IMR-90 (cell line): ENCODE measurements around the gene IL2RA. TPM values are rescaled to one million over a fixed set of nuclear protein-coding genes. Genes with fewer than 3 reads are reported as not detected.

Experiments used
- ATAC-seq: fragments of 200-7000 bp; cut with Tn5 transposase; 2 replicates; pipeline ENCODE4 v1.9.1; 2020; ENCODE audit warnings: low read depth, mild to moderate bottlenecking, moderate library complexity
- BruUV-seq: library from RNA; stranded (reverse); fragments of 400-500 nt; replicated peaks from 2 replicates; lab custom pipeline; 2021; lab: Mats Ljungman, UMichigan
- CTCF ChIA-PET: fragments of 300-600 bp; formaldehyde crosslinking; extraction: SDS; loops from one replicate; lab custom pipeline; 2021; ENCODE audit warnings: antibody characterized with exemption; lab: Yijun Ruan, JAX
- POLR2A ChIA-PET: fragments of 300-600 bp; sonication (Branson Sonifier 250); formaldehyde crosslinking; loops from one replicate; lab custom pipeline; 2022; ENCODE audit warnings: antibody characterized with exemption; ENCODE audit not compliant: unreplicated experiment; lab: Charles Lee
- DNase-seq: peaks from one replicate; pipeline ENCODE4 v3.0.0; 2013
- H2AFZ ChIP-seq: replicated peaks from 2 replicates; pipeline ENCODE3; 2013; ENCODE audit warnings: low read length, mild to moderate bottlenecking; ENCODE audit not compliant: poor library complexity
- H2AK5ac ChIP-seq: 2 replicates; pipeline ENCODE4 v1.6.1; 2013; ENCODE audit warnings: low read depth, low read length, inconsistent platforms
- H2AK9ac ChIP-seq: replicated peaks from 2 replicates; pipeline ENCODE3; 2013; ENCODE audit warnings: mild to moderate bottlenecking, low read depth, low read length, moderate library complexity; ENCODE audit not compliant: poor library complexity
- H2BK120ac ChIP-seq: 2 replicates; pipeline ENCODE4 v1.6.1; 2013; ENCODE audit warnings: low read depth, low read length, inconsistent platforms
- H2BK15ac ChIP-seq: 3 replicates; pipeline ENCODE4 v1.6.1; 2013; ENCODE audit warnings: low read depth, low read length, inconsistent platforms
- H2BK20ac ChIP-seq: 2 replicates; pipeline ENCODE4 v1.6.1; 2013; ENCODE audit warnings: low read depth, mild to moderate bottlenecking, inconsistent platforms, low read length, moderate library complexity
- H2BK5ac ChIP-seq: 2 replicates; pipeline ENCODE4 v1.6.1; 2013; ENCODE audit warnings: mild to moderate bottlenecking, low read depth, low read length, inconsistent platforms; ENCODE audit not compliant: poor library complexity, severe bottlenecking
- H3K14ac ChIP-seq: replicated peaks from 2 replicates; pipeline ENCODE4 v1.6.1; 2013; ENCODE audit warnings: low read depth, low read length, inconsistent platforms
- H3K18ac ChIP-seq: 2 replicates; pipeline ENCODE4 v1.6.1; 2013; ENCODE audit warnings: low read depth, low read length, control low read depth
- H3K23ac ChIP-seq: 2 replicates; pipeline ENCODE4 v1.6.1; 2013; ENCODE audit warnings: low read depth, low read length, inconsistent platforms
- H3K27ac ChIP-seq: 2 replicates; pipeline ENCODE4 v1.5.1; 2013; ENCODE audit warnings: mild to moderate bottlenecking, control low read depth, low read length; ENCODE audit not compliant: insufficient read depth
- H3K27me3 ChIP-seq: 2 replicates; pipeline ENCODE4 v1.6.1; 2013; ENCODE audit warnings: low read length; ENCODE audit not compliant: control insufficient read depth, insufficient read depth
- H3K36me3 ChIP-seq: 2 replicates; pipeline ENCODE4 v1.6.1; 2013; ENCODE audit warnings: low read length, mixed read lengths; ENCODE audit not compliant: control insufficient read depth, insufficient read depth
- H3K4ac ChIP-seq: 2 replicates; pipeline ENCODE4 v1.6.1; 2013; ENCODE audit warnings: low read depth, low read length, inconsistent platforms
- H3K4me1 ChIP-seq: 2 replicates; pipeline ENCODE4 v1.6.1; 2013; ENCODE audit warnings: low read length, mixed read lengths; ENCODE audit not compliant: control insufficient read depth, insufficient read depth
- H3K4me2 ChIP-seq: 2 replicates; pipeline ENCODE4 v1.6.1; 2013; ENCODE audit warnings: low read depth, mild to moderate bottlenecking, control low read depth, low read length, moderate library complexity
- H3K4me3 ChIP-seq: 2 replicates; pipeline ENCODE4 v1.5.1; 2013; ENCODE audit warnings: low read depth, mild to moderate bottlenecking, control low read depth, low read length, moderate library complexity; ENCODE audit not compliant: insufficient read depth
- H3K56ac ChIP-seq: 2 replicates; pipeline ENCODE4 v1.6.1; 2013; ENCODE audit warnings: low read length, inconsistent platforms; ENCODE audit not compliant: insufficient read depth; ENCODE audit errors: extremely low read depth
- H3K79me1 ChIP-seq, 2 experiments: 2 replicates each; pipeline ENCODE4 v1.6.1; 2013; ENCODE audit warnings: low read length in 2 of 2, inconsistent platforms in 1 of 2, low read depth in 1 of 2
- H3K9ac ChIP-seq: 2 replicates; pipeline ENCODE4 v1.6.1; 2013; ENCODE audit warnings: low read depth, low read length, control low read depth
- H3K9me1 ChIP-seq: 2 replicates; pipeline ENCODE4 v1.6.1; 2013; ENCODE audit warnings: low read length, inconsistent platforms; ENCODE audit not compliant: insufficient read depth
- H3K9me3 ChIP-seq: 2 replicates; pipeline ENCODE4 v1.6.1; 2013; ENCODE audit warnings: low read length; ENCODE audit not compliant: control insufficient read depth, insufficient read depth
- H4K20me1 ChIP-seq: 2 replicates; pipeline ENCODE4 v1.6.1; 2013; ENCODE audit warnings: low read length, inconsistent platforms; ENCODE audit not compliant: insufficient read depth
- H4K5ac ChIP-seq: 2 replicates; pipeline ENCODE4 v1.6.1; 2013; ENCODE audit warnings: mild to moderate bottlenecking, low read depth, low read length, control low read depth
- H4K8ac ChIP-seq, 2 experiments: 2 replicates each; pipeline ENCODE4 v1.6.1; 2013; ENCODE audit warnings: low read depth in 2 of 2, low read length in 2 of 2, control low read depth in 1 of 2, inconsistent platforms in 1 of 2
- H4K91ac ChIP-seq: 2 replicates; pipeline ENCODE4 v1.6.1; 2013; ENCODE audit warnings: low read depth, low read length, inconsistent platforms; ENCODE audit not compliant: insufficient read depth
- RAD21 ChIP-seq: IDR thresholded peaks from 2 replicates; pipeline ENCODE4 v1.6.1; 2012; ENCODE audit warnings: low read length, improper control_type of control experiment
- SMC3 ChIP-seq: fragments of 150-350 bp; IDR thresholded peaks from 2 replicates; pipeline ENCODE4 v1.6.1; 2016; ENCODE audit warnings: low read depth, mild to moderate bottlenecking, antibody characterized with exemption, low read length, moderate library complexity
- WGBS, 2 experiments: methylation state at CpG; one replicate each; pipeline versions ENCODE4 v1.1.5 to v1.1.7; 2013; ENCODE audit warnings: missing lambda C conversion rate in 2 of 2; ENCODE audit not compliant: insufficient read length in 1 of 2; ENCODE audit errors: extremely low coverage in 2 of 2; 5-methylcytosine and 5-hydroxymethylcytosine counted together
- dilution Hi-C: fragments of 300-500 bp; cut with HindIII; formaldehyde crosslinking; loops from one replicate; pipeline ENCODE4 v1.14.3; 2018; ENCODE audit warnings: low sequenced_read_pairs; ENCODE audit not compliant: unreplicated experiment
- in situ Hi-C: fragments of 300-500 bp; cut with MboI; formaldehyde crosslinking; loops from 3 replicates; pipeline ENCODE4 v1.14.3; 2019; ENCODE audit warnings: low sequenced_read_pairs, inconsistent platforms, mixed read lengths
- intact Hi-C: fragments of 100-400 bp; cut with micrococcal nuclease; formaldehyde crosslinking; loops from 2 replicates; pipeline ENCODE4 v1.10.0; 2022
- polyA plus RNA-seq, 3 experiments: library from polyadenylated mRNA; depleted of rRNA; stranded (reverse); fragments of >200 nt; gene quantifications; 2 replicates each; pipeline ENCODE4 v1.2.3, GENCODE V29; 2012; ENCODE audit warnings: low replicate concordance in 1 of 3
- total RNA-seq: library from RNA; depleted of rRNA; stranded (reverse); fragments of >200 nt; gene quantifications from 2 replicates; pipeline ENCODE4 v1.2.3, GENCODE V29; 2012
- TF ChIP-seq, protein P1 (sequence below): conservative IDR thresholded peaks from 2 replicates; pipeline ENCODE4 v1.5.1; 2012; ENCODE audit warnings: mild to moderate bottlenecking, low read depth, low read length, improper control_type of control experiment
- TF ChIP-seq, protein P2 (sequence below): fragments of 150-350 bp; IDR thresholded peaks from 2 replicates; pipeline ENCODE4 v1.6.1; 2017; ENCODE audit warnings: mild to moderate bottlenecking, antibody characterized with exemption, low read length, low read depth

IL2RA gene
- total and polyA plus RNA-seq, 2 of the 4 experiments (the other 2 are of a cell fraction) = not detected

DNA sequence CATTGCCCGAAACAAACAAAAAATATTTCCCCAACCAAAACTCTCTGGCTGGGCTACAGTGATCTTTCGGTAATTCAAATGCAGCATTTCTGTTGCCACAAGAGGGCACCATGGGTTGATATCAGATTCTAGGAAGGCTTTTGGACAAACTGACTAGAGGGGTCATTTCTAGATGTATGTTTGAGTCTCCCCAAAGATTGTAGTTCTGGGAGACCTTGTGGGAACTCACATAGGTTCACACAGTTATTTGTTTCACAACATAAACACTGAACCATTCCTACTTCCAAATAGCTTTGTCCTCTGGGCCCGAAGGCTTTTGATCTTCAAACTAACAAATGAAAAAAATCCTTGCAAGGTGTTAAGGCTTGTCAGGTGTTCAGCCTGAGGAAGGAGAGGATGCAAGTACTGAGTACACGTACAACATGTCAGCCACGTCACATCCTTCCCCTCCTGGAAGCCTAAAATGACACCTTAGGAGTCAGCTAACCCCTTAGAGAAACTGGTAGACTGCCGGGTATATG, 47.9 kb downstream of the IL2RA start:
- H2BK5ac ChIP-seq = no peak overlapping the region

More for the DNA sequence above, 47.9 kb downstream of the IL2RA start:
- Histone ChIP-seq H2BK20ac (no peak overlapping the region), H3K4ac (no peak overlapping the region), H3K14ac (no peak overlapping the region), H3K9me3 (no peaks in the 10 kb centered on the region), H2BK15ac (no peak overlapping the region), H2AK9ac (no peak overlapping the region), H3K4me2 (no peak overlapping the region), H3K36me3 (no peaks in the 10 kb centered on the region), H3K23ac (no peak overlapping the region), H3K18ac (no peak overlapping the region), H2AFZ (no peak overlapping the region), H3K4me3 (no peak overlapping the region), H4K8ac (no peak overlapping the region), H3K27ac (no peak overlapping the region), H3K9me1 (no peaks in the 10 kb centered on the region), H3K79me1 (no peaks in the 10 kb centered on the region), H4K5ac (no peak overlapping the region), H2AK5ac (no peak overlapping the region; the same call in 1 of the 2 replicates), H3K4me1 (peaks cover 4% of the 10 kb centered on the region), H3K27me3 (peaks cover 11% of the 10 kb centered on the region), H2BK120ac (no peak overlapping the region), H3K9ac (no peak overlapping the region), H4K91ac (no peak overlapping the region), H3K56ac (no peak overlapping the region), H4K20me1 (no peaks in the 10 kb centered on the region)
- TF ChIP-seq, protein P1, sequence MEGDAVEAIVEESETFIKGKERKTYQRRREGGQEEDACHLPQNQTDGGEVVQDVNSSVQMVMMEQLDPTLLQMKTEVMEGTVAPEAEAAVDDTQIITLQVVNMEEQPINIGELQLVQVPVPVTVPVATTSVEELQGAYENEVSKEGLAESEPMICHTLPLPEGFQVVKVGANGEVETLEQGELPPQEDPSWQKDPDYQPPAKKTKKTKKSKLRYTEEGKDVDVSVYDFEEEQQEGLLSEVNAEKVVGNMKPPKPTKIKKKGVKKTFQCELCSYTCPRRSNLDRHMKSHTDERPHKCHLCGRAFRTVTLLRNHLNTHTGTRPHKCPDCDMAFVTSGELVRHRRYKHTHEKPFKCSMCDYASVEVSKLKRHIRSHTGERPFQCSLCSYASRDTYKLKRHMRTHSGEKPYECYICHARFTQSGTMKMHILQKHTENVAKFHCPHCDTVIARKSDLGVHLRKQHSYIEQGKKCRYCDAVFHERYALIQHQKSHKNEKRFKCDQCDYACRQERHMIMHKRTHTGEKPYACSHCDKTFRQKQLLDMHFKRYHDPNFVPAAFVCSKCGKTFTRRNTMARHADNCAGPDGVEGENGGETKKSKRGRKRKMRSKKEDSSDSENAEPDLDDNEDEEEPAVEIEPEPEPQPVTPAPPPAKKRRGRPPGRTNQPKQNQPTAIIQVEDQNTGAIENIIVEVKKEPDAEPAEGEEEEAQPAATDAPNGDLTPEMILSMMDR = peak; percentile 68
- peak; percentile 57 for TF ChIP-seq SMC3
- TF ChIP-seq RAD21 = peak; percentile 60
- TF ChIP-seq, protein P2, sequence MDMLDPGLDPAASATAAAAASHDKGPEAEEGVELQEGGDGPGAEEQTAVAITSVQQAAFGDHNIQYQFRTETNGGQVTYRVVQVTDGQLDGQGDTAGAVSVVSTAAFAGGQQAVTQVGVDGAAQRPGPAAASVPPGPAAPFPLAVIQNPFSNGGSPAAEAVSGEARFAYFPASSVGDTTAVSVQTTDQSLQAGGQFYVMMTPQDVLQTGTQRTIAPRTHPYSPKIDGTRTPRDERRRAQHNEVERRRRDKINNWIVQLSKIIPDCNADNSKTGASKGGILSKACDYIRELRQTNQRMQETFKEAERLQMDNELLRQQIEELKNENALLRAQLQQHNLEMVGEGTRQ = no peak
- no TSS peak for BruUV-seq
- POLR2A ChIA-PET = interaction anchor here (0.9 kb wide), 1 partner anchor 274 kb away, joined by 5 read pairs; no protein-coding TSS in a partner anchor
- intact Hi-C loops (loop anchor here (1.0 to 2.0 kb wide), 4 partner anchors 38 to 387 kb away; partner anchors contain the start of genes IL15RA and RBM17), in situ Hi-C loops (no loop called here), dilution Hi-C loops (no loop called here)
- DNase-seq = peak; percentile 42
- CTCF ChIA-PET = interaction anchor here (0.5 to 1.5 kb wide), 3 partner anchors 42 to 387 kb away, joined by 3 to 10 read pairs (median 6); no protein-coding TSS in a partner anchor
- no CpG with 5 or more reads among the region's 6 CpGs for WGBS, 2 experiments
- peak; percentile 75 for ATAC-seq
